Measurements from ENCODE around the gene PATE2.

The PATE2 gene

DNA sequence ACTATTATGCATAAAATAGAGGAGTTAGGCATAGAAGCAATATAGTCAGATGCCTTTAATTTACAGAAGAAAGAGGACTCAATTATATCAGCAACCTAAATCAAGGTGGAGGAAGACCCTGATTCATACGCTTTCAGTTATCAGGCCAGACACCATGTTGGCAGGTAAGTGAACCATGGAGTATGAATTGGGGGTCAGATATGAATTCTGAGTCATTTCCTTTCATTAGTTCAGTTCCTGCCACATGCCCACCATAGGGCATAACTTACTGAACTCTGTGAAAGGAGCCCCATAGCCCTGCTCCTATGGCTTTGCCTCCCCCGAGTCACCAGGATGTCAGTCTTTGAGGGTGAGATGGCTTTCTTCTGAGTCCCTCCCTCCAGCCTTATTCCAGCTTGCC is 15.1 kb downstream of the PATE2 start:
- H3K27me3 ChIP-seq (ENCODE audit: insufficient read depth, insufficient read length) = no peaks in the 10 kb centered on the region
- H3K4me3 ChIP-seq (ENCODE audit: insufficient read length, low read depth) = no peak overlapping the region
- DNase-seq (ENCODE audit: low read depth, low spot score) = no peak
- no peak for TF ChIP-seq YY1 (IDR thresholded peaks at IDR 0.05; ENCODE audit: insufficient read depth, insufficient read length)
- no peak for TF ChIP-seq SUZ12 (IDR thresholded peaks at IDR 0.05; ENCODE audit: extremely low read depth, insufficient read depth, insufficient read length)
- TF ChIP-seq ZNF274 (IDR thresholded peaks at IDR 0.05; ENCODE audit: low read depth, low read length) = no peak
- no peak overlapping the region for H3K9ac ChIP-seq (ENCODE audit: insufficient read length, low read depth)
- H3K36me3 ChIP-seq (ENCODE audit: insufficient read depth, insufficient read length, low read length) = no peaks in the 10 kb centered on the region
- H3K4me1 ChIP-seq (ENCODE audit: insufficient read depth, insufficient read length) = no peaks in the 10 kb centered on the region
- no peaks in the 10 kb centered on the region for H3K9me3 ChIP-seq (ENCODE audit: insufficient read depth, low read length)

DNA sequence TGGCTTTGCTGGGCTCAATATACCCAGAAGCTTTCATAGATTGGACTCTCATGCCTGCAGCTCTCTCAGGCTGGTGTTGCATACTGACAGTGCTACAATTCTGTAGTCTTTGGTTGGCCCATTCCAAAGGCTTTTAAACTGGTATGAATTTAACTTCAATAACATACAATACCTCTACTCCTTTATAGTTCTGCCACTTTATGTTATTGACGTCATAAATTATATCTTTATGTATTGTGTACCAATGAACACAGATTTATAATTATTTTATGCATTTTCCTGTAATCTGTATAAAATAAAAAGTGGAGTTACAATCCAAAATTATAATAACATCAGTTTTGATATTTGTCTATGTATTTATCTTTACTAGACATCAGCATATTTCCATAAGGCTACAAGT is 16.2 kb downstream of the PATE2 start:
- no peak for DNase-seq (ENCODE audit: low read depth, low spot score)
- H3K4me3 ChIP-seq (ENCODE audit: insufficient read length, low read depth) = no peak overlapping the region
- no peaks in the 10 kb centered on the region for H3K27me3 ChIP-seq (ENCODE audit: insufficient read depth, insufficient read length)
- no peaks in the 10 kb centered on the region for H3K36me3 ChIP-seq (ENCODE audit: insufficient read depth, insufficient read length, low read length)
- H3K9me3 ChIP-seq (ENCODE audit: insufficient read depth, low read length) = no peaks in the 10 kb centered on the region
- H3K4me1 ChIP-seq (ENCODE audit: insufficient read depth, insufficient read length) = no peaks in the 10 kb centered on the region
- no peak for TF ChIP-seq ZNF274 (IDR thresholded peaks at IDR 0.05; ENCODE audit: low read depth, low read length)
- TF ChIP-seq YY1 (IDR thresholded peaks at IDR 0.05; ENCODE audit: insufficient read depth, insufficient read length) = no peak
- no peak for TF ChIP-seq SUZ12 (IDR thresholded peaks at IDR 0.05; ENCODE audit: extremely low read depth, insufficient read depth, insufficient read length)
- H3K9ac ChIP-seq (ENCODE audit: insufficient read length, low read depth) = no peak overlapping the region

- Histone ChIP-seq H3K9me3 (ENCODE audit: insufficient read depth, low read length) (no peaks in the 10 kb centered on the region), H3K36me3 (ENCODE audit: insufficient read depth, insufficient read length, low read length) (no peaks in the 10 kb centered on the region), H3K27me3 (ENCODE audit: insufficient read depth, insufficient read length) (no peaks in the 10 kb centered on the region), H3K4me1 (ENCODE audit: insufficient read depth, insufficient read length) (no peaks in the 10 kb centered on the region), H3K9ac (ENCODE audit: insufficient read length, low read depth) (no peak overlapping the region), H3K4me3 (ENCODE audit: insufficient read length, low read depth) (no peak overlapping the region)
- DNase-seq (ENCODE audit: low read depth, low spot score) = no peak
- TF ChIP-seq ZNF274 (IDR thresholded peaks at IDR 0.05; ENCODE audit: low read depth, low read length) (no peak), YY1 (IDR thresholded peaks at IDR 0.05; ENCODE audit: insufficient read depth, insufficient read length) (no peak), SUZ12 (IDR thresholded peaks at IDR 0.05; ENCODE audit: extremely low read depth, insufficient read depth, insufficient read length) (no peak)
These were observed 22.6 kb downstream of the PATE2 start for GRCh38 chr11:125756050-125756449.

DNA sequence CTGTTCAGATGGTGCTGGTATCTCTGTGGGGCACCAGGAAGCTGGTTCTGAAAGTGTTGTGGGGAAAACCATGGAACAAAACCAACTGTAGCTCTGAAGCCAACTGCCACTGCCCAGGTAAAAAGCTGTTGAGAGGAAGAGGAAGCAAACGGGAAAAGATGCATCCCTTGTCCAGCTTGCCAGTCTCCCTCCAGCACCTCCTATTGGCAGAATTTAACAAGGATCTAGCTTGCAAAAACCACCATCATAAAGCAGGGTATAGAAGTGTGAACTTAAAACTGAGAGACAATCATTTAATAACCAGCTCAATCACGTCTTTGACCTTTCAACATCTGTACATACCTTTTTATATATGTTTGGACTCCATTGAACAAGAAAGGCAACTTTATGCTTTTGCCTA is 28.0 kb downstream of the PATE2 start:
- Histone ChIP-seq H3K4me3 (ENCODE audit: insufficient read length, low read depth) (no peak overlapping the region), H3K9me3 (ENCODE audit: insufficient read depth, low read length) (no peaks in the 10 kb centered on the region), H3K9ac (ENCODE audit: insufficient read length, low read depth) (no peak overlapping the region), H3K36me3 (ENCODE audit: insufficient read depth, insufficient read length, low read length) (no peaks in the 10 kb centered on the region), H3K4me1 (ENCODE audit: insufficient read depth, insufficient read length) (no peaks in the 10 kb centered on the region), H3K27me3 (ENCODE audit: insufficient read depth, insufficient read length) (no peaks in the 10 kb centered on the region)
- no peak for DNase-seq (ENCODE audit: low read depth, low spot score)
- TF ChIP-seq ZNF274 (IDR thresholded peaks at IDR 0.05; ENCODE audit: low read depth, low read length) (no peak), SUZ12 (IDR thresholded peaks at IDR 0.05; ENCODE audit: extremely low read depth, insufficient read depth, insufficient read length) (no peak), YY1 (IDR thresholded peaks at IDR 0.05; ENCODE audit: insufficient read depth, insufficient read length) (no peak)

DNA sequence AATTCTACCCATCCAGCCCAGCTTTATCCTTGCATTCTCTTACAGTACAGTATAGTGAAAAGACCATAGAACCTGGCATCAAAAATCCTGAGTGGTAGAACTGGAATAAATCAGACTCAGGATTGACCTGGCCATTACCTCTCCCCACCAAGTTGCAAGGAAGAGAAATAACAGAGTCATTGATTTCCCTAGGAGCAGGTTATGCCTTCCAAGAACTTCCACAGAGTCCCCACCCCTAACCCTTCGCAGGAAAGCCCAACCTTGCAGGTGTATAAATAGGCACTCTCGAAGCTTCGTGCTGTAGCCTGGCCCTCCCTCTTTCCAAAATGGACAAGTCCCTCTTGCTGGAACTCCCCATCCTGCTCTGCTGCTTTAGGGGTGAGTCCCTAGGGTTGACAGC is 32.6 kb downstream of the PATE2 start, which contains the start of gene PATE1:
Gene PATE1 (plus strand): TSS at position 301 of the 400 bp plus-strand sequence. CDS start 26 bp downstream, at position 327.
- Histone ChIP-seq H3K9me3 (ENCODE audit: insufficient read depth, low read length) (no peaks in the 10 kb centered on the region), H3K4me3 (ENCODE audit: insufficient read length, low read depth) (no peak within 1 kb of the TSS), H3K4me1 (ENCODE audit: insufficient read depth, insufficient read length) (no peaks in the 10 kb centered on the region), H3K27me3 (ENCODE audit: insufficient read depth, insufficient read length) (no peaks in the 10 kb centered on the region), H3K9ac (ENCODE audit: insufficient read length, low read depth) (no peak within 1 kb of the TSS), H3K36me3 (ENCODE audit: insufficient read depth, insufficient read length, low read length) (no peaks in the 10 kb centered on the region)
- no peak for TF ChIP-seq YY1 (IDR thresholded peaks at IDR 0.05; ENCODE audit: insufficient read depth, insufficient read length)
- TF ChIP-seq SUZ12 (IDR thresholded peaks at IDR 0.05; ENCODE audit: extremely low read depth, insufficient read depth, insufficient read length) = no peak
- no peak for TF ChIP-seq ZNF274 (IDR thresholded peaks at IDR 0.05; ENCODE audit: low read depth, low read length)
- DNase-seq (ENCODE audit: low read depth, low spot score) = no peak

- no peak for DNase-seq (ENCODE audit: low read depth, low spot score)
- H3K9ac ChIP-seq (ENCODE audit: insufficient read length, low read depth) = no peak overlapping the region
- H3K4me3 ChIP-seq (ENCODE audit: insufficient read length, low read depth) = no peak overlapping the region
- H3K4me1 ChIP-seq (ENCODE audit: insufficient read depth, insufficient read length) = no peaks in the 10 kb centered on the region
- H3K36me3 ChIP-seq (ENCODE audit: insufficient read depth, insufficient read length, low read length) = no peaks in the 10 kb centered on the region
- H3K9me3 ChIP-seq (ENCODE audit: insufficient read depth, low read length) = no peaks in the 10 kb centered on the region
- H3K27me3 ChIP-seq (ENCODE audit: insufficient read depth, insufficient read length) = no peaks in the 10 kb centered on the region
- TF ChIP-seq YY1 (IDR thresholded peaks at IDR 0.05; ENCODE audit: insufficient read depth, insufficient read length) (no peak), ZNF274 (IDR thresholded peaks at IDR 0.05; ENCODE audit: low read depth, low read length) (no peak), SUZ12 (IDR thresholded peaks at IDR 0.05; ENCODE audit: extremely low read depth, insufficient read depth, insufficient read length) (no peak)
These were observed 34.9 kb downstream of the PATE2 start for GRCh38 chr11:125743681-125744080.

DNA sequence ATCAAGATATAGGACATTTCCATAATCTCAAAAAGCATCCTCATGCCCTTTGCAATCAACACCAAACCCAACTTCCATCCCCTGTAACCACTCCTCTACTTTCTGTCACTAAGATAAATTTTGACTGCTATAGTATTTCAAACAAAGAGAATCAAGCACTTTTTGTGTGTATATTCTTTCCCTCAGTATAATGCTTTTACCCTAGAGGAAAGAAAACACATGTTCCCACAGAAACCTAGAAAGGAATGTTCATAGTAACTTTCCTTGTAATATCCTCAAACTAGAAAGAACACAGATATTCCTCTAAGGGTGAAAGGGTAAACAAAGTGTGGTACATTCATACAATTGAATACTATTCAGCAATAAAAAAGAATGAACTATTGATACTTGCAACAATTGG is 38.0 kb downstream of the PATE2 start:
- Histone ChIP-seq H3K9me3 (ENCODE audit: insufficient read depth, low read length) (no peaks in the 10 kb centered on the region), H3K4me1 (ENCODE audit: insufficient read depth, insufficient read length) (no peaks in the 10 kb centered on the region), H3K4me3 (ENCODE audit: insufficient read length, low read depth) (no peak overlapping the region), H3K9ac (ENCODE audit: insufficient read length, low read depth) (no peak overlapping the region), H3K27me3 (ENCODE audit: insufficient read depth, insufficient read length) (no peaks in the 10 kb centered on the region), H3K36me3 (ENCODE audit: insufficient read depth, insufficient read length, low read length) (no peaks in the 10 kb centered on the region)
- no peak for DNase-seq (ENCODE audit: low read depth, low spot score)
- TF ChIP-seq ZNF274 (IDR thresholded peaks at IDR 0.05; ENCODE audit: low read depth, low read length) (no peak), YY1 (IDR thresholded peaks at IDR 0.05; ENCODE audit: insufficient read depth, insufficient read length) (no peak)

GRCh38 chr11:125728969-125729368 is 49.7 kb downstream of the PATE2 start:
- no peaks in the 10 kb centered on the region for H3K9me3 ChIP-seq (ENCODE audit: insufficient read depth, low read length)
- H3K36me3 ChIP-seq (ENCODE audit: insufficient read depth, insufficient read length, low read length) = no peaks in the 10 kb centered on the region
- no peak for DNase-seq (ENCODE audit: low read depth, low spot score)
- H3K4me3 ChIP-seq (ENCODE audit: insufficient read length, low read depth) = no peak overlapping the region
- H3K27me3 ChIP-seq (ENCODE audit: insufficient read depth, insufficient read length) = no peaks in the 10 kb centered on the region
- H3K4me1 ChIP-seq (ENCODE audit: insufficient read depth, insufficient read length) = no peaks in the 10 kb centered on the region
- no peak overlapping the region for H3K9ac ChIP-seq (ENCODE audit: insufficient read length, low read depth)
- no peak for TF ChIP-seq ZNF274 (IDR thresholded peaks at IDR 0.05; ENCODE audit: low read depth, low read length)
- TF ChIP-seq SUZ12 (IDR thresholded peaks at IDR 0.05; ENCODE audit: extremely low read depth, insufficient read depth, insufficient read length) = no peak
- TF ChIP-seq YY1 (IDR thresholded peaks at IDR 0.05; ENCODE audit: insufficient read depth, insufficient read length) = no peak
